HK-2 (cell line): ENCODE results near the gene TNNT1.
"Not testable (repeated sequence)": the region's sequence is repeated elsewhere in the genome, so short reads cannot be mapped to it uniquely, and the experiment has no call there.

ENCODE experiments used
- DNase-seq: peaks from one replicate; pipeline ENCODE4 v3.0.0-alpha.2; 2018; ENCODE audit not compliant: unreplicated experiment

Gene TNNT1

GRCh38 chr19:55149078-55150003 is at the start of gene TNNT1:
Gene TNNT1 (minus strand): TSS chr19:55149206. CDS start chr19:55147157, 2,049 bp downstream.
- no peak for DNase-seq

- no peak for DNase-seq
Measured at GRCh38 chr19:55198651-55199050, 49.6 kb upstream of the TNNT1 start.

GRCh38 chr19:55197528-55197927 is 48.5 kb upstream of the TNNT1 start:
- DNase-seq: no peak

- DNase-seq: no peak
Measured at GRCh38 chr19:55196803-55197202, 47.8 kb upstream of the TNNT1 start.

GRCh38 chr19:55193481-55193880 is 44.5 kb upstream of the TNNT1 start:
- no peak for DNase-seq

- peak; percentile 95 for DNase-seq
Measured at GRCh38 chr19:55189403-55189835, 40.4 kb upstream of the TNNT1 start.

- peak; percentile 82 for DNase-seq
Measured at GRCh38 chr19:55188625-55189024, 39.6 kb upstream of the TNNT1 start.

- DNase-seq: no peak
Measured at GRCh38 chr19:55186080-55186479, 37.1 kb upstream of the TNNT1 start.

- no peak for DNase-seq
Measured at GRCh38 chr19:55181740-55182139, 32.7 kb upstream of the TNNT1 start.

GRCh38 chr19:55179606-55180484 is 30.8 kb upstream of the TNNT1 start, which contains the start of gene SYT5:
Gene SYT5 (minus strand): TSS chr19:55180289. CDS start chr19:55179041, 1,248 bp downstream.
- peak; percentile 66 for DNase-seq

GRCh38 chr19:55178781-55179599 is 30.0 kb upstream of the TNNT1 start:
- peak; percentile 89 for DNase-seq

- no peak for DNase-seq
Measured at GRCh38 chr19:55176076-55176475, 27.1 kb upstream of the TNNT1 start.

- DNase-seq: no peak
Measured at GRCh38 chr19:55175117-55175867, 26.3 kb upstream of the TNNT1 start.

GRCh38 chr19:55174425-55175116 is 25.6 kb upstream of the TNNT1 start:
- DNase-seq: no peak

- peak; percentile 93 for DNase-seq
Measured at GRCh38 chr19:55173714-55174409, 24.9 kb upstream of the TNNT1 start.

GRCh38 chr19:55173186-55173713 is 24.2 kb upstream of the TNNT1 start:
- no peak for DNase-seq

GRCh38 chr19:55172741-55173140 is 23.7 kb upstream of the TNNT1 start:
- peak; percentile 64 for DNase-seq

GRCh38 chr19:55172318-55172717 is 23.3 kb upstream of the TNNT1 start:
- not testable (repeated sequence) for DNase-seq

- no peak for DNase-seq
Measured at GRCh38 chr19:55171440-55171839, 22.4 kb upstream of the TNNT1 start.
